OCI-LY3 (cell line): ENCODE results near the gene SYNDIG1L.

Source experiments
- CTCF ChIP-seq: fragments of 200-600, 300-600 bp; sonication (generic); IDR thresholded peaks from 2 replicates; pipeline ENCODE4 v1.5.1; 2014; ENCODE audit warnings: antibody characterized with exemption, low read length, low read depth
- EZH2phosphoT487 ChIP-seq: fragments of 200-600 bp; shearing (Covaris generic); IDR thresholded peaks from 2 replicates; pipeline ENCODE4 v1.6.1; 2018; ENCODE audit warnings: antibody characterized with exemption, mixed run types, low read depth

DNA sequence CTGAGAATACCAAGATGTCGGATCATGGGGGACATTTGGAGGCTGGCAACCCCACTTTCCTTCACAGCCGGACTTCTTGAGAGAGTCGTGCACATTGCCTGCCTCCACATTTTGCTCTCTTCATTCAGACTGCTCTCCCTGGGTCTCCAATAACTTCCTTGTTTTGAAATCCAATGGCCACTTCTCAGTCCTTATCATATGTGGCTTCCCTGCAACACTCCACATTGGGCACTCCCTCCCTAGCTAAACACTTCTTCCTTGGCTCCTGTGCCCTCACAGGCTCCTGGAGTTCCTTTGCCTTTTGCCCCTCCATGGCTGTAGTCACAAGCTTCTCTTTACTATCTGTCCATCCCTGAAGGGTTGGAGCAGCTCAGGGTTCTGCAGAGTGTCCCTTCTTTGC, 37.0 kb upstream of the SYNDIG1L start:
- TF ChIP-seq CTCF: no peak
- TF ChIP-seq EZH2phosphoT487: no peak
